Panc1 (cell line): ENCODE data around the gene NUMBL.

Experiments used
- CTCF ChIP-seq: fragments of 450-650 bp; IDR thresholded peaks from 2 replicates; pipeline ENCODE4 v1.5.1; 2017; ENCODE audit warnings: mild to moderate bottlenecking
- POLR2AphosphoS5 ChIP-seq: IDR thresholded peaks from 2 replicates; pipeline ENCODE4 v1.6.1; 2012; ENCODE audit warnings: mild to moderate bottlenecking, low read depth, low read length, moderate library complexity
- REST ChIP-seq, 2 experiments: IDR thresholded peaks; 2 replicates each; pipeline ENCODE4 v1.6.1; 2011 to 2012; ENCODE audit warnings: low read depth in 2 of 2, control low read depth in 1 of 2, low read length in 1 of 2, mild to moderate bottlenecking in 1 of 2, moderate library complexity in 1 of 2; ENCODE audit not compliant: insufficient read depth in 1 of 2
- SIN3A ChIP-seq: IDR thresholded peaks from 2 replicates; pipeline ENCODE4 v1.6.1; 2012; ENCODE audit warnings: low read depth, mild to moderate bottlenecking, low read length, moderate library complexity, borderline replicate concordance; ENCODE audit not compliant: insufficient read depth

- TF ChIP-seq CTCF = no peak
- TF ChIP-seq REST (IDR thresholded peaks at IDR 0.05; ENCODE audit: insufficient read depth in 1 of 2, low read depth in 2 of 2, low read length in 1 of 2) = no peak
- TF ChIP-seq POLR2AphosphoS5 = no peak
- TF ChIP-seq SIN3A = no peak
These were observed 31.6 kb upstream of the NUMBL start for GRCh38 chr19:40721936-40722661.
